CD4-positive, alpha-beta T cell treated with Interleukin-17A for 4 hours (primary cell): ENCODE data around the gene DCUN1D3.
A peak's percentile ranks its signal among the peaks of the same experiment; 100 is the strongest.
"Not testable (repeated sequence)": the region's sequence is repeated elsewhere in the genome, so short reads cannot be mapped to it uniquely, and the experiment has no call there.

Source experiments
- DNase-seq: peaks from one replicate; pipeline ENCODE4 v3.0.0-alpha.2; 2020; ENCODE audit warnings: mixed read lengths

DCUN1D3 gene

GRCh38 chr16:20860995-20861394 is 39.2 kb downstream of the DCUN1D3 start:
- not testable (repeated sequence) for DNase-seq

- DNase-seq, result no peak
Observed at GRCh38 chr16:20860361-20860760, 39.8 kb downstream of the DCUN1D3 start.

GRCh38 chr16:20859699-20860098 is 40.5 kb downstream of the DCUN1D3 start:
- no peak for DNase-seq

- no peak for DNase-seq
Observed at GRCh38 chr16:20859229-20859628, 40.9 kb downstream of the DCUN1D3 start.

GRCh38 chr16:20857281-20857680 is 42.9 kb downstream of the DCUN1D3 start:
- DNase-seq, result no peak

- DNase-seq, result no peak
Observed at GRCh38 chr16:20854963-20855362, 45.2 kb downstream of the DCUN1D3 start.

GRCh38 chr16:20853981-20854620 is 46.1 kb downstream of the DCUN1D3 start:
- no peak for DNase-seq

- DNase-seq, result no peak
Observed at GRCh38 chr16:20853143-20853542, 47.0 kb downstream of the DCUN1D3 start.

- DNase-seq, result no peak
Observed at GRCh38 chr16:20851601-20852000, 48.6 kb downstream of the DCUN1D3 start.

- no peak for DNase-seq
Observed at GRCh38 chr16:20850981-20851380, 49.2 kb downstream of the DCUN1D3 start.

GRCh38 chr16:20849589-20850390 is 50.4 kb downstream of the DCUN1D3 start:
- peak; percentile 75 for DNase-seq

GRCh38 chr16:20847550-20847949 is 52.6 kb downstream of the DCUN1D3 start:
- DNase-seq, result no peak

- DNase-seq, result no peak
Observed at GRCh38 chr16:20846551-20846950, 53.6 kb downstream of the DCUN1D3 start.

- no peak for DNase-seq
Observed at GRCh38 chr16:20846030-20846429, 54.1 kb downstream of the DCUN1D3 start.

- peak; percentile 53 for DNase-seq
Observed at GRCh38 chr16:20844588-20844987, 55.6 kb downstream of the DCUN1D3 start.

GRCh38 chr16:20844054-20844453 is 56.1 kb downstream of the DCUN1D3 start:
- no peak for DNase-seq

- DNase-seq, result no peak
Observed at GRCh38 chr16:20839504-20839903, 60.7 kb downstream of the DCUN1D3 start.

GRCh38 chr16:20838240-20838639 is 61.9 kb downstream of the DCUN1D3 start:
- no peak for DNase-seq

- DNase-seq, result no peak
Observed at GRCh38 chr16:20833086-20833485, 67.1 kb downstream of the DCUN1D3 start.

- DNase-seq, result no peak
Observed at GRCh38 chr16:20830372-20830771, 69.8 kb downstream of the DCUN1D3 start.

GRCh38 chr16:20829536-20829935 is 70.6 kb downstream of the DCUN1D3 start:
- no peak for DNase-seq

- no peak for DNase-seq
Observed at GRCh38 chr16:20826039-20826566, 74.1 kb downstream of the DCUN1D3 start.

- DNase-seq, result no peak
Observed at GRCh38 chr16:20822521-20823325, 77.4 kb downstream of the DCUN1D3 start.
